Lower lobe of right lung (tissue), 2 donors: ENCODE measurements around the gene ITPRID2. TPM values are rescaled to one million over a fixed set of nuclear protein-coding genes. Genes with fewer than 3 reads are reported as not detected.

Experiments used
- ATAC-seq, 2 donors: fragments of 200-7000 bp; cut with Tn5 transposase; one replicate each; pipeline ENCODE4 v1.9.1; 2020 to 2022; ENCODE audit warnings: mild to moderate bottlenecking in 2 of 2, moderate library complexity in 2 of 2
- DNase-seq: peaks from one replicate; pipeline ENCODE4 v3.0.0-alpha.2; 2020
- H3K27ac ChIP-seq: fragments of 200-600 bp; one replicate; pipeline ENCODE4 v1.8.0; 2022
- H3K27me3 ChIP-seq: fragments of 200-600 bp; one replicate; pipeline ENCODE4 v1.8.0; 2022; ENCODE audit warnings: low read depth
- H3K36me3 ChIP-seq: fragments of 200-600 bp; one replicate; pipeline ENCODE4 v1.8.0; 2022; ENCODE audit warnings: mild to moderate bottlenecking
- H3K4me1 ChIP-seq: fragments of 200-600 bp; one replicate; pipeline ENCODE4 v1.8.0; 2022
- H3K4me3 ChIP-seq: fragments of 200-600 bp; one replicate; pipeline ENCODE4 v1.8.0; 2022; ENCODE audit warnings: mild to moderate bottlenecking
- H3K9me3 ChIP-seq: fragments of 200-600 bp; one replicate; pipeline ENCODE4 v1.8.0; 2022
- CTCF ChIP-seq: fragments of 200-600 bp; IDR thresholded peaks from one replicate; pipeline ENCODE4 v1.8.0; 2022; ENCODE audit warnings: antibody characterized with exemption, mild to moderate bottlenecking
- intact Hi-C: fragments of 100-400 bp; cut with DNase I; formaldehyde crosslinking; loops from one replicate; pipeline ENCODE4 v1.11.0; 2022
- total RNA-seq: library from RNA; stranded (reverse); fragmentation: NEBNext Ultra II Directional; extraction: Animal tissue kit (Norgen Biotek cat#: 25700); gene quantifications from one replicate; pipeline ENCODE4 v1.2.1, GENCODE V29; 2021
- donor health status: DM: no; HTN: yes; CAD: no; lungs with severe emphysema.

The ITPRID2 gene
- total RNA-seq, 1 donor from 2014 or later = 190 TPM

GRCh38 chr2:181862583-181863281 is 28.8 kb upstream of the ITPRID2 start:
- Histone ChIP-seq H3K27ac (no peak overlapping the region), H3K9me3 (no peaks in the 10 kb centered on the region), H3K27me3 (no peaks in the 10 kb centered on the region), H3K36me3 (no peaks in the 10 kb centered on the region), H3K4me3 (no peak overlapping the region), H3K4me1 (peaks cover 6% of the 10 kb centered on the region)
- TF ChIP-seq CTCF = no peak
- intact Hi-C loops = no loop called here
- ATAC-seq = no peak
- no peak for DNase-seq

- intact Hi-C loops = no loop called here
- no peaks in the 10 kb centered on the region for H3K4me1 ChIP-seq
These were observed 19.4 kb upstream of the ITPRID2 start for GRCh38 chr2:181872178-181872577.

GRCh38 chr2:181876614-181877063 is 14.9 kb upstream of the ITPRID2 start:
- TF ChIP-seq CTCF = no peak
- peak; percentile 79 to 90 for ATAC-seq

More at GRCh38 chr2:181872178-181872577, 19.4 kb upstream of the ITPRID2 start:
- Histone ChIP-seq H3K4me3 (no peak overlapping the region), H3K9me3 (no peaks in the 10 kb centered on the region), H3K36me3 (no peaks in the 10 kb centered on the region), H3K27ac (no peak overlapping the region), H3K27me3 (no peaks in the 10 kb centered on the region)
- no peak for TF ChIP-seq CTCF
- ATAC-seq (no peak), DNase-seq (no peak)

GRCh38 chr2:181877181-181877664 is 14.3 kb upstream of the ITPRID2 start:
- Histone ChIP-seq H3K36me3 (no peaks in the 10 kb centered on the region), H3K4me1 (no peaks in the 10 kb centered on the region), H3K27me3 (no peaks in the 10 kb centered on the region), H3K4me3 (no peak overlapping the region), H3K9me3 (no peaks in the 10 kb centered on the region), H3K27ac (no peak overlapping the region)
- intact Hi-C loops = no loop called here
- no peak for DNase-seq
- ATAC-seq = no peak
- no peak for TF ChIP-seq CTCF

More at GRCh38 chr2:181876614-181877063, 14.9 kb upstream of the ITPRID2 start:
- H3K36me3 ChIP-seq = no peaks in the 10 kb centered on the region
- no peaks in the 10 kb centered on the region for H3K9me3 ChIP-seq
- no peak for DNase-seq
- H3K27me3 ChIP-seq = no peaks in the 10 kb centered on the region
- H3K27ac ChIP-seq = no peak overlapping the region
- H3K4me3 ChIP-seq = no peak overlapping the region
- no peaks in the 10 kb centered on the region for H3K4me1 ChIP-seq
- intact Hi-C loops = no loop called here

GRCh38 chr2:181878448-181878847 is 13.1 kb upstream of the ITPRID2 start:
- no peak for TF ChIP-seq CTCF
- intact Hi-C loops = no loop called here
- DNase-seq (no peak), ATAC-seq (no peak)
- Histone ChIP-seq H3K4me3 (no peak overlapping the region), H3K4me1 (no peaks in the 10 kb centered on the region), H3K27me3 (no peaks in the 10 kb centered on the region), H3K27ac (no peak overlapping the region), H3K9me3 (no peaks in the 10 kb centered on the region), H3K36me3 (no peaks in the 10 kb centered on the region)
